Measurements from ENCODE around the gene NKX3-2.

- TF ChIP-seq ZBTB40 (IDR thresholded peaks at IDR 0.05; ENCODE audit: borderline replicate concordance), result no peak
- TF ChIP-seq MAX (IDR thresholded peaks at IDR 0.05; ENCODE audit: low read depth, low read length), result no peak
- no peak for TF ChIP-seq POLR2A (IDR thresholded peaks at IDR 0.05; ENCODE audit: low read depth, low read length)
These were observed 11.0 kb upstream of the NKX3-2 start for GRCh38 chr4:13555325-13555724.
